Progenitor cell of endocrine pancreas (in vitro differentiated cells): ENCODE results near the gene SMIM21. TPM values are rescaled to one million over a fixed set of nuclear protein-coding genes. Genes with fewer than 3 reads are reported as not detected.

Experiments
- DNase-seq: peaks from one replicate; pipeline ENCODE4 v3.0.0; 2021; ENCODE audit warnings: low spot score; ENCODE audit not compliant: unreplicated experiment
- H3K27ac Mint-ChIP-seq: 2 replicates; pipeline ENCODE4 v1.8.0; 2021; ENCODE audit warnings: mild to moderate bottlenecking, moderate library complexity, mixed read lengths
- H3K27me3 Mint-ChIP-seq: 2 replicates; pipeline ENCODE4 v1.8.0; 2021; ENCODE audit warnings: mixed read lengths
- H3K36me3 Mint-ChIP-seq: 2 replicates; pipeline ENCODE4 v1.8.0; 2022; ENCODE audit warnings: mixed read lengths; ENCODE audit not compliant: insufficient read depth
- H3K4me1 Mint-ChIP-seq: 2 replicates; pipeline ENCODE4 v1.8.0; 2021; ENCODE audit warnings: low read depth, mixed read lengths
- H3K4me3 Mint-ChIP-seq: 2 replicates; pipeline ENCODE4 v1.8.0; 2021; ENCODE audit warnings: low read depth, mild to moderate bottlenecking, moderate library complexity, mixed read lengths
- H3K9me3 Mint-ChIP-seq: 2 replicates; pipeline ENCODE4 v1.8.0; 2021; ENCODE audit warnings: low read depth, mixed read lengths
- CTCF ChIP-seq: fragments of 200-600 bp; sonication (generic); IDR thresholded peaks from one replicate; pipeline ENCODE4 v1.5.0; 2021; ENCODE audit warnings: antibody characterized with exemption, mild to moderate bottlenecking; ENCODE audit not compliant: unreplicated experiment
- long read RNA-seq: library from polyadenylated mRNA; unstranded; transcript quantifications from one replicate; pipeline ENCODE4 v2.0.0, GENCODE V29; 2020
- total RNA-seq: library from RNA; stranded (reverse); gene quantifications from 2 replicates; pipeline ENCODE4 v1.2.1, GENCODE V29; 2021

The SMIM21 gene
- not detected in 2 replicates for total RNA-seq
- long read RNA-seq, partial matches to known transcripts, result 0 of 1 reads
- long read RNA-seq, other reads (novel, unspliced or antisense), result 1 of 1 reads

GRCh38 chr18:75427603-75428002 is at the start of gene SMIM21:
Gene SMIM21 (minus strand): TSS chr18:75427703. CDS start chr18:75427563, 140 bp downstream.
- Mint-ChIP-seq H3K36me3 (no peaks in the 10 kb centered on the region), H3K4me3 (no peak within 1 kb of the TSS), H3K27ac (no peak within 1 kb of the TSS), H3K4me1 (no peaks in the 10 kb centered on the region), H3K9me3 (no peaks in the 10 kb centered on the region), H3K27me3 (peaks cover 8% of the 10 kb centered on the region)
- no peak for DNase-seq
- TF ChIP-seq CTCF, result no peak

- no peak for TF ChIP-seq CTCF
- no peaks in the 10 kb centered on the region for H3K9me3 Mint-ChIP-seq
- peaks cover 7% of the 10 kb centered on the region for H3K4me1 Mint-ChIP-seq
- no peaks in the 10 kb centered on the region for H3K27me3 Mint-ChIP-seq
- no peaks in the 10 kb centered on the region for H3K36me3 Mint-ChIP-seq
- H3K4me3 Mint-ChIP-seq, result no peak overlapping the region
- no peak for DNase-seq
- no peak overlapping the region for H3K27ac Mint-ChIP-seq
Measured at GRCh38 chr18:75475228-75475627, 47.7 kb upstream of the SMIM21 start.

GRCh38 chr18:75474332-75474731 is 46.8 kb upstream of the SMIM21 start:
- Mint-ChIP-seq H3K27ac (no peak overlapping the region), H3K36me3 (no peaks in the 10 kb centered on the region), H3K27me3 (no peaks in the 10 kb centered on the region), H3K4me3 (no peak overlapping the region), H3K9me3 (no peaks in the 10 kb centered on the region), H3K4me1 (peaks cover 7% of the 10 kb centered on the region)
- TF ChIP-seq CTCF, result no peak
- DNase-seq, result no peak

GRCh38 chr18:75473316-75473715 is 45.8 kb upstream of the SMIM21 start:
- H3K27ac Mint-ChIP-seq, result no peak overlapping the region

GRCh38 chr18:75472906-75473305 is 45.4 kb upstream of the SMIM21 start:
- H3K27me3 Mint-ChIP-seq, result no peaks in the 10 kb centered on the region
- no peak overlapping the region for H3K4me3 Mint-ChIP-seq
- TF ChIP-seq CTCF, result no peak
- H3K4me1 Mint-ChIP-seq, result peaks cover 5% of the 10 kb centered on the region
- no peaks in the 10 kb centered on the region for H3K36me3 Mint-ChIP-seq
- no peak overlapping the region for H3K27ac Mint-ChIP-seq
- DNase-seq, result no peak
- no peaks in the 10 kb centered on the region for H3K9me3 Mint-ChIP-seq

More at GRCh38 chr18:75473316-75473715, 45.8 kb upstream of the SMIM21 start:
- Mint-ChIP-seq H3K27me3 (no peaks in the 10 kb centered on the region), H3K4me3 (no peak overlapping the region), H3K36me3 (no peaks in the 10 kb centered on the region), H3K9me3 (no peaks in the 10 kb centered on the region), H3K4me1 (peaks cover 5% of the 10 kb centered on the region)
- no peak for DNase-seq
- TF ChIP-seq CTCF, result no peak
